Prostate gland (tissue), 2 donors: Measurements from ENCODE around the gene SMIM38. TPM values are rescaled to one million over a fixed set of nuclear protein-coding genes. Genes with fewer than 3 reads are reported as not detected.

Experiments
- DNase-seq: peaks from one replicate; pipeline ENCODE4 v3.0.0-alpha.2; 2019; ENCODE audit warnings: low spot score
- H3K27ac ChIP-seq, 2 donors: fragments of 200-600 bp; sonication (generic); 2 replicates each; pipeline ENCODE4 v1.5.1; 2017 to 2019
- H3K27me3 ChIP-seq: fragments of 200-600 bp; sonication (generic); replicated peaks from 2 replicates; pipeline ENCODE4 v1.5.1; 2019; ENCODE audit not compliant: insufficient read depth
- H3K36me3 ChIP-seq, 2 donors: fragments of 200-600 bp; sonication (generic); 1 replicate in 1 of 2; 2 replicates in 1 of 2; pipeline versions ENCODE4 v1.5.1 to v1.8.1; 2017 to 2019
- H3K4me1 ChIP-seq: fragments of 200-600 bp; sonication (generic); replicated peaks from 2 replicates; pipeline ENCODE4 v1.5.1; 2019
- H3K4me3 ChIP-seq, 2 donors: fragments of 200-600 bp; sonication (generic); 2 replicates each; pipeline ENCODE4 v1.5.1; 2017 to 2019
- H3K9me3 ChIP-seq: fragments of 200-600 bp; sonication (generic); 2 replicates; pipeline ENCODE4 v1.5.1; 2017
- POLR2A ChIP-seq: fragments of 450-650 bp; IDR thresholded peaks from one replicate; pipeline ENCODE4 v1.6.1; 2016; ENCODE audit warnings: antibody characterized with exemption, mild to moderate bottlenecking
- POLR2AphosphoS5 ChIP-seq: sonication (generic); formaldehyde crosslinking; IDR thresholded peaks from one replicate; pipeline ENCODE4 v1.6.1; 2017; ENCODE audit warnings: antibody characterized with exemption
- WGBS: methylation state at CpG from one replicate; pipeline ENCODE4 v1.1.5; 2018; 5-methylcytosine and 5-hydroxymethylcytosine counted together
- intact Hi-C: fragments of 100-400 bp; cut with DNase I; formaldehyde crosslinking; loops from one replicate; pipeline ENCODE4 v1.14.2; 2022
- total RNA-seq, 2 donors: library from RNA; depleted of rRNA; stranded (reverse); fragments of >200 nt; gene quantifications; one replicate each; pipeline ENCODE4 v1.1.0, GENCODE V29; 2016
- TF ChIP-seq, protein P1 (sequence below), 4 experiments: fragments of 200-600 bp in 2 of 4; fragments of 450-650 bp in 2 of 4; sonication (generic) in 2 of 4; IDR thresholded peaks; 1 replicate in 3 of 4; 2 replicates in 1 of 4; pipeline ENCODE4 v1.5.1; 2016 to 2019; ENCODE audit warnings: antibody characterized with exemption in 4 of 4, mild to moderate bottlenecking in 2 of 4, moderate library complexity in 2 of 4

SMIM38 gene
- total RNA-seq, 2 donors from 2014 or later = 2.8 to 3.9 TPM

DNA sequence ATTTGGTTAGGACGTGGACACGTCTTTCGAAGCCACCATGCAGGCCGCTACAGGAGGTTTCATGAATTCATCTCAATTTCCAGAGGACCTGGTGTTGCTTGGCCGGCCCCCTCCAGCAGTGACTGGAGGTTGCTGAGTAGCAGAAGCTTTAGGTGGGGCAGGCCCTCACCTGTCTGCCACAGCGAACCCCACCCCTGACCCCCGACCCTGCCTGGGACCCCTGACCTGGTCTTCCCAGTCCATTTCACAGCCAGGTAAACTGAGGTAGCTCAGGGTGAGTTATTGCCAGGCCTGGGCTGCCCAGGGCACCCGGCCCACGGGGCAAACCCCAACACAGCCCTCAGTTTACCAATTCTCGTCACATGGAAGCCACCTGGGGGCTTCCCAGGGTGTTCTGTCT, 39.1 kb upstream of the SMIM38 start:
- H3K36me3 ChIP-seq = no peaks in the 10 kb centered on the region
- intact Hi-C loops = no loop called here
- H3K27me3 ChIP-seq = no peaks in the 10 kb centered on the region
- H3K27ac ChIP-seq = no peak overlapping the region
- no peak overlapping the region for H3K4me3 ChIP-seq
- no peaks in the 10 kb centered on the region for H3K4me1 ChIP-seq
- H3K9me3 ChIP-seq = no peaks in the 10 kb centered on the region
- WGBS = 96% methylated on average over 10 of the region's 10 CpGs
- TF ChIP-seq POLR2AphosphoS5 (no peak), POLR2A (no peak)
- TF ChIP-seq, protein P1, sequence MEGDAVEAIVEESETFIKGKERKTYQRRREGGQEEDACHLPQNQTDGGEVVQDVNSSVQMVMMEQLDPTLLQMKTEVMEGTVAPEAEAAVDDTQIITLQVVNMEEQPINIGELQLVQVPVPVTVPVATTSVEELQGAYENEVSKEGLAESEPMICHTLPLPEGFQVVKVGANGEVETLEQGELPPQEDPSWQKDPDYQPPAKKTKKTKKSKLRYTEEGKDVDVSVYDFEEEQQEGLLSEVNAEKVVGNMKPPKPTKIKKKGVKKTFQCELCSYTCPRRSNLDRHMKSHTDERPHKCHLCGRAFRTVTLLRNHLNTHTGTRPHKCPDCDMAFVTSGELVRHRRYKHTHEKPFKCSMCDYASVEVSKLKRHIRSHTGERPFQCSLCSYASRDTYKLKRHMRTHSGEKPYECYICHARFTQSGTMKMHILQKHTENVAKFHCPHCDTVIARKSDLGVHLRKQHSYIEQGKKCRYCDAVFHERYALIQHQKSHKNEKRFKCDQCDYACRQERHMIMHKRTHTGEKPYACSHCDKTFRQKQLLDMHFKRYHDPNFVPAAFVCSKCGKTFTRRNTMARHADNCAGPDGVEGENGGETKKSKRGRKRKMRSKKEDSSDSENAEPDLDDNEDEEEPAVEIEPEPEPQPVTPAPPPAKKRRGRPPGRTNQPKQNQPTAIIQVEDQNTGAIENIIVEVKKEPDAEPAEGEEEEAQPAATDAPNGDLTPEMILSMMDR (IDR thresholded peaks at IDR 0.05) = no peak
- no peak for DNase-seq

DNA sequence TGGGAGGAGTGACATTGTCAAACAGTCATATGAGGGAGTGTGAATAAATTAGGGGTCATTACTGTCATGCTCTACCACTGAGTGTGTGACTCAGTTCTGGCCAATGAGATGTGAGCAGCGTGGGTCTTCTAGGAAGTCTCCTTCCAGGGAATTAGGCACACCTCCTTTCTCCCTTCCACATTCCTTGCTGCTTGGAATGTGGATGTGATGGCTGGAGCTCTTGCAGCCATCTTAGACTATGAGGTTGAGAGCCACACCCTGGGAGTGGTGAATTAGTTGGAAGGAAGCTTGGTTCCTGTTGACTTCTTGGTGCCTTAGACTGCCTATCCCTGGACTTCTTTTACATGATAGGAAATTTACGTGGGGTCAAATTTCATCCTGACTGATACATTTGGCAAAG, 36.5 kb upstream of the SMIM38 start:
- H3K4me3 ChIP-seq = no peak overlapping the region
- H3K36me3 ChIP-seq = no peaks in the 10 kb centered on the region
- WGBS = 97% methylated on average over 2 of the region's 2 CpGs
- intact Hi-C loops = no loop called here
- no peaks in the 10 kb centered on the region for H3K27me3 ChIP-seq
- no peak for DNase-seq
- H3K4me1 ChIP-seq = peaks cover 13% of the 10 kb centered on the region
- no peak overlapping the region for H3K27ac ChIP-seq
- TF ChIP-seq POLR2AphosphoS5 (no peak), POLR2A (no peak)
- TF ChIP-seq, protein P1 (IDR thresholded peaks at IDR 0.05) = no peak
- H3K9me3 ChIP-seq = no peaks in the 10 kb centered on the region

DNA sequence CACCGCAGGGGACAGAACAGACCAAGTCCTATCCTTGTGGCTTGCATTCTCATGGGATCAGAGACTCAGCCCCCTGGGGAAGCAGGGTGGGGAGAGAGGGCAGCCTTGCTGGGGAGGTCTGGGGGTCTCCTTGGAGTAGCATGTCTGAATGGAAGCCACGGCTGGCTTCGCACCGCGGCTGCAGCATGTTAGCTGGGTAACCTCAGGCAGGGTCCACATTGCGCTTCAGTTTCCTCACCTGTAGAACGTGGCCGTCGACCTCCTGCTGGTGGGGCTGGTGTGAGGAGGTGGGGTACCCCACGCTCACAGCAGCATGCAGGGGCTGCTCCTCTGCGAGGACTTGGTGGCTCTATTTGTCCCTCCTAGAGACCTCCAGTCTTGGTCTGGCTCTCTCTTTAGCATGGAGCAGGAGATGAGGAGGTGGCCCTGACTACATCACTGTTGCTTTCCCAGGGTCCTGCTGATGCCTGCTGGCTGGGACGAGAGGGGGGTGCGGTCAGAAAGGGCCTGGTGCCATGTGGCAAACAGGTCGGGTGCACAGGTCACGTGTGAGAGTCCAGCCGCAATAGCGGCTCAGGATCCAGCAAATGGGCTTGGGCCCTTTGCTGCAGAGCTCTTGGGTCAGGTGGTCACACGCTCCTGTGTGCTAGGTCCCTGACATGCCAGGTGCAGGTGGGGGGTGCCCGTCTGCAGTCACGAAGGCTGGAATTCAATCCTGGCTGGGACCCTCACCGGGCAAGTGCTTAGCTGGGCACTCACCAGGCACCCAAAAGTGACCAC, 35.4 kb upstream of the SMIM38 start:
- Histone ChIP-seq H3K27ac (no peak overlapping the region), H3K27me3 (no peaks in the 10 kb centered on the region), H3K4me1 (peaks cover 13% of the 10 kb centered on the region), H3K9me3 (no peaks in the 10 kb centered on the region), H3K36me3 (no peaks in the 10 kb centered on the region), H3K4me3 (no peak overlapping the region)
- WGBS = 90% methylated on average over 21 of the region's 21 CpGs
- no peak for DNase-seq
- intact Hi-C loops = no loop called here
- TF ChIP-seq, protein P1 (IDR thresholded peaks at IDR 0.05) = no peak
- TF ChIP-seq POLR2A = no peak
- no peak for TF ChIP-seq POLR2AphosphoS5

DNA sequence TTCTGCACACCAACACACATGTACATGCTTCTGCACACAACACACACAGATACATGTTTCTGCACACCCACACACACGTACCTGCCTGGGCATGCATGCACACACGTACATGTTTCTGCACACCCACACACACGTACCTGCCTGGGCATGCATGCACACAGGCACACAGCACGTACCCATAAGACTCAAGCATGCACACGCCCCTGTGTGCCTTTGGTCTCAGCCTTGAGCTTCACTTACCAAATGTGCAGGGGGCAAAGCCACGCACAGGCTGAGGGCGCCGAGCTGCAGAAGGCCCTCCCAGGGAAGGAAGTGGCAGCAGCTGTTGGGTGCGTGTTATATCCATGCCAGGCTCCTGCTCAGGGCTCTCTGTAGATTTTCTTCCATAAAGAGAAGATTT, 34.7 kb upstream of the SMIM38 start:
- H3K27ac ChIP-seq = no peak overlapping the region
- no peak overlapping the region for H3K4me3 ChIP-seq
- no peaks in the 10 kb centered on the region for H3K27me3 ChIP-seq
- no peak for TF ChIP-seq POLR2AphosphoS5
- TF ChIP-seq, protein P1 (IDR thresholded peaks at IDR 0.05) = no peak
- 82% methylated on average over 9 of the region's 9 CpGs for WGBS
- H3K4me1 ChIP-seq = peaks cover 13% of the 10 kb centered on the region
- DNase-seq = no peak
- intact Hi-C loops = no loop called here
- no peaks in the 10 kb centered on the region for H3K36me3 ChIP-seq
- H3K9me3 ChIP-seq = no peaks in the 10 kb centered on the region

DNA sequence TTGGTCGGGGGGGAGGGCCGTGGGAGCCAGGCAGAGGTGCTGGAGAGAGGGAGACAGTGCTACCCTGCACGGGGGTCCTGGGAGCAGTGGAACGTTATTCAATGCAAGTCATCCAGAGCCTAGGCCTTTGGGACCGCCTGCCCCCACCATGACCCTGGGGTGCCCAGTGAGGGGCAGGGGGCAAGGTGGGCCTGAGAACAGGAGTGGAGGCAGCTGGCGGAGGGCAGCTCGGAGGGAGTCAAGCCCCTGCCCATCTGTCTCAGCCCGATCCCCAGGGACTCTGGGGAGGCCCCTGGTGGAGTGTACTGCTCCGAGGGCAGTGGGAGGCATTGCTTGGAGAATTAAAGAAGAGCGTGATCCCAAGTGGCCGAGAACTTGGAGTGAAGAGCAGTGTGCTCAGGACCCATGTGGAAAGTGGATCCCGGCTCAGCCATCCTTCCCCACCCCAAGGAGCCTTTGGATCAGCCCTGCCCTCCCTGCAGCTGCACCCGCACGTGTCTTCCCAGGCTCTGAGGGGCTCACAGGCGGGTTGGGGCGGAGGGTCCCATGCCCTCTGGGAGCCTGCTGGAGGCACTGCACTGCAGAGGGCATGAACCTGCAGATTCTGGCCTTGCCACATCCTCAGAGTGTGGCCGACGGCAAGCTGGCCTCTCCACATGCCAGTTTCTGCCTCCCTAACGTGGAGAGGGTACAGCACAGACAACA, 34.0 kb upstream of the SMIM38 start:
- H3K27me3 ChIP-seq = no peaks in the 10 kb centered on the region
- TF ChIP-seq POLR2A (no peak), POLR2AphosphoS5 (no peak)
- H3K4me3 ChIP-seq = no peak overlapping the region
- no peaks in the 10 kb centered on the region for H3K36me3 ChIP-seq
- DNase-seq = no peak
- intact Hi-C loops = no loop called here
- H3K4me1 ChIP-seq = peaks cover 13% of the 10 kb centered on the region
- no peaks in the 10 kb centered on the region for H3K9me3 ChIP-seq
- 83% methylated on average over 19 of the region's 19 CpGs for WGBS
- H3K27ac ChIP-seq = peak overlapping the region; percentile 64 to 67
